Measurements from ENCODE around the gene PREX1.

Gene PREX1

DNA sequence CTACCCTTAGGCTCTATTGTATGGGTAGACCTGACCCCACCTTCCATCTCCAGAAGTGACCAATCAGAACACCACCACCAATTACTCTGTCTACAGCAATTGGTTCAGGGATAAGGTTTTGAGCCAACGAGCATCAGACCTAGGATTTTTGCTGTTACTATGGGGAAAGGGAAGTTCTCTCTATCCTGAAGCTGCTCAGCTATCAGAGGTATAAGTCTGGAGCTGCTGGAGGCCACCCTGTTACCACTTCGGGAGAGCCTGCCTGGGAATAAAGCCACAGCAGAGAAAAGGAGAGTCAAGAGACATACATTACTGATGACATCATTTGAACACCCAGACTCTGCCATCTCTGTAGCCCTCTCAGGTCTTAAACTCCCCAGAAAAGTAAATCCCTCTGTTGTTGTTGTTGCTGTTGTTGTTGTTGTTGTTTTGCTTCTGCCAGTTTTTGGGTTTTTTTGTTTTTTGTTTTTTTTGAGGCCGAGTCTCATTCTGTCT is 94.5 kb downstream of the PREX1 start:
- DNase-seq: peak; percentile 2
- in situ Hi-C loops (cut with HindIII; ENCODE audit: low pct_ligation_motif_present, low pct_unique_long_range_greater_than_20kb, low sequenced_read_pairs): no loop called here

DNA sequence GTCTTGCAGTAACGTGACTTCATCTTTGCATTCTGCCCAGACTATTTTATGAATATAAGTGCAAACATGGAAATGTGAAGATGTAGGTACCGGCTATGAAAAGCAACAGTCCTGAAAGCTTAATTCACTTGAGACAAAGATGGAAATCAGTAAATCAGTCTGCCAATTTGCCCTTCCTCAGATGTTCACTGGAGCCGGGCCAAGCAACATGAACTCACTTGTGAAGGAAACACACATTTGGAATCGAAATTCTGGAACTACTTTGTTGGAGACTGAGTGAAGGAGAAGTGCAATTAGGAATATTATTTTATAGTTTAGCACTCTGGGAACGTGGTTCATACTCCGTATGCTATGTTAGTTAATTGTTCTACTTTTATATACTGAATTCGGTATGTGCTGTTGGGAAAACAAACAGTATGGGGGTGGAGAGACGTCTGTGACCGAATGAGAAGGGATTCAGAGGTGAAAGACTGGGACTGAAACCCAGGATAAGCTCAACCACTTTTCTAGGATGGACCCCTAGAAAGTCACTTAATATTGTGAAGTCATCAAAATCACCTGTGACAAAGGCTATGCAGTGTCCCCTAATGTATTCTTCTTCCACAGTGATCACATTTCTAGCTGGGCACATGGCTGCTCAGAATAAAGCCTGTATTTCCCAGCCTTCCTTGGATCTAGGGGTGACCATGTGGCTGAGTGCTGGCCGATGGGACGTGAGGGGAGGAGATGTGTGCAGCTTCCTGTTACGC is 95.5 kb downstream of the PREX1 start:
- DNase-seq: no peak
- in situ Hi-C loops (cut with HindIII; ENCODE audit: low pct_ligation_motif_present, low pct_unique_long_range_greater_than_20kb, low sequenced_read_pairs): no loop called here

DNA sequence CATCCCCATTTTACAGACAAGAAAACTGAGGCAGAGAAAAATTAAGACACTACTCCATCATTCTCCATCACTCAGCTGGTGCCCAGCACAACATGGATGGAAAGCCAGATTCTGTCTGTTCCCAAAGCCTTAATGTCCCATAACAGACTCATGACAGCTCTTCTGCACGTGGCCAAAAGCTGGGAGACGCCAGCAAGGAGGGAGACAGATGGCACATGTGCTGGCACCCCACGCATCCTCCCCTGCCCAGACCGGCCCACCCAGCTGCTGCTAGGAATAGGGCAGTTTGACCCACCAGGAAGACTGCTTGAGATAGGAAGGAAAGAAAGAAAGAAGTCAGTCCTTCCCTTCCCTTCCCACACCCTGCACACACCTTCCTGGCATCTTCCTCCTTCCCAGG is 96.3 kb downstream of the PREX1 start:
- no peak for DNase-seq
- in situ Hi-C loops (cut with HindIII; ENCODE audit: low pct_ligation_motif_present, low pct_unique_long_range_greater_than_20kb, low sequenced_read_pairs): no loop called here

DNA sequence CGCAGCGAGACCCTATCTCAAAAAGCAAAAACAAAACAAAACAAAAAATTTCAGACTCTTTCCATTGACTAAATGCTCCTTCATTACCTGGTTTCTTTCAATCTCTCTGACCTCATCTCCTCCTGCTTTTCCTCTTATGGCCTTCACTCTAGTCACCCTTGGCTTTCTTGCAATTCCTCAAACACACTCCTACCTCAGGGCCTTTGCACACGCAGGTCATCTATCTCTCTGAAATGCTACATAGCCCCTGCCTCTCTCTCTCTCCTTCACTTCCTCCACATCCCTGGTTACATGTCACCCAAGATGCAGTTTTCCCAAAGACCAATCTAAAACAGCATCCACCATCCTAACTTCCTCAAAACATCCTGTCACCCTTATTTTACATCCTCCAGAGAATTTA is 96.8 kb downstream of the PREX1 start:
- DNase-seq: no peak
- in situ Hi-C loops (cut with HindIII; ENCODE audit: low pct_ligation_motif_present, low pct_unique_long_range_greater_than_20kb, low sequenced_read_pairs): no loop called here

DNA sequence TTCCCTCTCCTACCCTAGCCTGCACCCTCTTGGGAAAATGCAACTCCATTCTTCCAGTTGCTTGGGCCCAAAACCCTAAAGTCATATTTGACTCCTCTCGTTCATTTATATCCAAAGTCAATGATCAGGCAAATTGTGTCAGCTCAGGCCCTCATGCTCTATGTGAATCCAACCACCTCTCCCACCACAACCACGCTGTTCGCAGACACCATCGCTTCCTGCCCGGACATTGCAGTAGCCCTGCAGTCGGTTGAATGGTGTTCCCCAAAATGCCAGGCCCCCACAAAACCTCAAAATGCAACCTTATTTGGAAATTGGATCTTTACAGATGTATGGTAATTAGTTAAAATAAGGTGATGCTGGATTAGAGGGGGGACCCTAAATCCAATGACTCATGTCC is 98.3 kb downstream of the PREX1 start:
- DNase-seq: no peak
- in situ Hi-C loops (cut with HindIII; ENCODE audit: low pct_ligation_motif_present, low pct_unique_long_range_greater_than_20kb, low sequenced_read_pairs): no loop called here

DNA sequence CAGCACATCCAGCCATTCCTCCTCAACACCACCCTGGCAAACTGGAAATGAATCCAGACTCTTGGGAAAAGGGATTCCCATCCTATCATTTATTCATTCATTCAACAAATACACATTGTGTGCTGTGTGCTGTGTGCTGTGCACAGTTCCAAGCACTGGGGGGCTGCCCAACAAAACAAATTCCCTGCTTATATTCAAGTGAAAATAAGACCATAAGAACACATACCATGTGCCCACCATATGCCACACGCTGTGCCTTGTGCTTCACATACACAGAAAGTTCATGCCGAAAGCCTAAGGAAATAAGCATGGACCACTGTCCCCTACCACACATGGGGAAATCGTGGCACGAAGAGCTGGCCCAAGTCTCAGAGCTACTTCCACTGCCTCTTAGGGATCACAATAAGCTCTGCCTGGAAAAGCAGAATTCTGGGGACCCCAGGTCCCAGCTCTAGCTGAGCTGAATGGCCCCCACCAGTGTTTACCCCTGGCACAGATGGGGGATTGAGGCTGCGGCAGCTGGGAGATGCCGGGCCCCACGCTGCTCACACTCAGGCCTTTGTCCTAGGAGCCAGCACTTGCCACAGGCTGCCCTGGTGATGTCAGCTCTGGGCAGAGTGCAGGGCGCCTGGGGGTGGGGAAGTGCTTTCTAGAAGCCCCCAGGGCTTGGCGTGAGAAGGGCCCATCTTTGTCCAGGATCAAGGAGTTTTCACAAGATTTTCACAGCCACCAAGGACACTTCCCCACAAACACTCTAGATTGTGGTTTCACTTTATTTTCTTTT is 99.6 kb downstream of the PREX1 start:
- no peak for DNase-seq
- in situ Hi-C loops (cut with HindIII; ENCODE audit: low pct_ligation_motif_present, low pct_unique_long_range_greater_than_20kb, low sequenced_read_pairs): no loop called here

DNA sequence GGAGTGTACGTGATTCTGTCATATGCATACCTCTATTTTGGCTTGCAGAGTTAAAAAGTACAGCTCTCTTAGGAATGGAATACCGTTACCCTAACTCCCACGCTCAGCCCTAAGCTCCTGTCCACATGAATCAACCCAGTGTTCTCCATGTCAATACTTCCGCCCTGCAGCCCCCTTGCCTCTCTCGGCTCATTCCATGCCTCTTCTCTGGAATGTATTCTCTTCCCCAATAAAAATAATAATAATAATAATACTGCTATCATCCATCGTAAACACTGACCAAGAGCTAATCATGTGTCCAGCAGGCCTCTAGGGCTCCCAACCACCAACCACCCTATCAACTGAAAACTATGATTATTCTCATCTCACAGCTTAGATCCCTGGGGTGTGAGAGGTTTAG is 100.6 kb downstream of the PREX1 start:
- in situ Hi-C loops (cut with HindIII; ENCODE audit: low pct_ligation_motif_present, low pct_unique_long_range_greater_than_20kb, low sequenced_read_pairs): no loop called here

DNA sequence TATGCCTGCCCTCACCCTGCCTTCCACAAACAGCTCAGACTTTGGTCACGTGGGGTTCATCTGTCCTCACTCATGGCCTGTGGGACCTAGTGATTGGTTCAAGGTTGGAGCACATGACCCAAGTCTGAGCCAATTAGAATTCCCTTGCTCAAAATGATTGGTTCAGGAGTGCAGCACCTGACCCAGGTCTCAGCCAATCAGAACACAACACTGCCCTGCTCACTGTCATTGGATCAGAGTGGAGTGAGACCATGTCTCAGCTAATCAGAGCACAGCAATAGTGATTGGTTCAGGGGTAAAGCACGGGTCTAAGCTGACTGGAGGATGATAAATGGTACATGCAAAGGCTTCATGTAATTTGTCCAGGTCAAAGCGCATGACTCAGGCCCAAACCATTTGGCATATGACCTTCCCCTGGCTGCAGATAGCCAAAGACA is 102.2 kb downstream of the PREX1 start:
- DNase-seq: peak; percentile 68
- in situ Hi-C loops (cut with HindIII; ENCODE audit: low pct_ligation_motif_present, low pct_unique_long_range_greater_than_20kb, low sequenced_read_pairs): no loop called here

More for the DNA sequence above, 100.6 kb downstream of the PREX1 start:
- DNase-seq: no peak

DNA sequence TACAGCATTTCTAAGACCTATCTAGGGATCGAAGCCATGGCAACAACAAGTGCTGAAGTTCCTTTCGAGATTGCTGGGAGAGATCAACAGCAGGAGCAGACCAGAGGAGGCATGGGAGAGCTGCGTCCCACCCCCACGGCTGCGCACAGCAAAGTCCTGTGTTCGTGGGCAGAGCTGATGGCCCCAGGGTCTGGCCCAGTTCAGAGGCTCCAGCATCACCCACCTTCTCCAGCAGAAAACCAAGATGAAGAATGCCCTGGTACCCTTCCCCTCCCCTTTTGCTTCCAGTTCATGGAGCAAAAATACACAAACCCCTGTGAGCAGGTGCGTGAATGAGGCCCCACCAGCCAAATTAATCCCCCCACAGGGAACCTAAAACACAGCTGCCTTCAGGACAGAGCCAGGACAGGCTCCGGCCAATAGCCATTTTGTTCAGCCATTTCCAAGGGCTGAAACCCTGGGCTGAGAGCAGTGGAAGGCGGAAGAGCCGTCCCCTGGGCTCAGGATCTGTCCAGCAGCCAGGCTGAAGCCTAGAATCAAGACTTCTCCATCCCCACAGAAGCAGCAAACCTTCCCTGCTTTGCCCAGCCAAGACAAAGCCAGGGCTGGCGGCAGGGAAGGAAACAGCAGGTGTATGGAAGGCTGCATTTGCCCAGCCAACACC is 102.8 kb downstream of the PREX1 start:
- in situ Hi-C loops (cut with HindIII; ENCODE audit: low pct_ligation_motif_present, low pct_unique_long_range_greater_than_20kb, low sequenced_read_pairs): no loop called here
- DNase-seq: no peak

DNA sequence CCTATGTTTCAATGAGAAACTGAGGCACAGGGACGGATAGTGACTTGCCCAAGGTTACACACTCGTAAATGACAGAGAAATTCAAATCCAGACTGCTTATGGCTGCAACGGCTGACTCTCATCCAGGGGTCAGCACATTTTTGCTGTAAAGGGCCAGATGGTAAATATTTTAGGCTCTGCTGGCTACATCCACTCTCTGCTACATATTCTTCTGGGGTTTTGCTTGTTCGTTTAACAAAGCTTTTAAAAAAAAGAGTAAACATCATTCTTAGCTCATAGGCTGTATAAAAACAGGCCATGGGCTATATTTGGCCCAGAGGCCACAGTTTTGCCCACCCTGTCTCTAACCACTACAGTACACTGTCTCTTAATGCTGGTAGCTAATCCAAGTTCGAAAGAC is 103.4 kb downstream of the PREX1 start:
- in situ Hi-C loops (cut with HindIII; ENCODE audit: low pct_ligation_motif_present, low pct_unique_long_range_greater_than_20kb, low sequenced_read_pairs): no loop called here
- no peak for DNase-seq

DNA sequence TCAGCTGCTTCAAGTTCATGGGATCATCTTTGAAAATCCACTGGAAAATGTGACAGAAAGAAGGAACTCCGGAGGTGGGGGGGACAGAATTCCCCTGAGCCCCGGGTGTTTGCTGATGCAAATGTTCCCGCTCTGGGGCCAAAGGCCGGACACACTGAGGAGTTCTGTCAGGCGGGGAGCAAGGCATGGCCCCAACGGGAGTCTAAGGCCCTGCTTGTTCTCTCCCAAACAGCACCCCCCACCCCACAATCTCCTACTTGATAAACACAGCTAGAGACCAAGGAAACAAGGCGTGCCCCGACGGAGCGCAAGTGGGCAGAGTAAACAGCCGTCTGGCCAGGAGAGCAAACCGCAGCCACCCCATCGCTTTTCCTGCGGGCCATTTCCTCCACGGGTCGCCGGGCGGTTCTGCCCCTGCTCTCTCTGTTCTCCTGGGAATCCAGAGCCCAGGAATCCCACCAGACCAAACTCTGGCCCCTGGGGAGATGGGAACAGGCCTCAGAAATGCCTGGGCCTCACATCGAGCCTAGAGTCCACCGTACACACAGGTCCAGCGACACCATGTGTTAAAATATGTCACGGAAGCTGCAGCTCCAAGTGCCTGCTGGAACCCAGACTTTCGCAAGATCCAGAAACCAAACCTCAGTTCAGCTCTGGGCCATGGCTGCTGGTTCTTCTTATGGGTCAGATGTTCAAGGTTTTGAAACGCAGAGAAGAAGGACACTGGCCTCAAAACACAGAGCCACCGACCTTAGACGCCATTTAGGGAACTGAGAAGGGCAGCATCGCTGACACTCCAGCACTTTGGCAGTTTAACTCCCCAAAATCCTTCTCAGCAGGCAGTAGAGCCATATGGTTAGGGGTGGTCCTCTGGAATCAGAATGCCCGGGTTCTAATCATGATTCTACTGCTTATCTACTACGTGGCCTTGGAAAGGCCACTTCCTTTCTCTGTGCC is 104.2 kb downstream of the PREX1 start:
- in situ Hi-C loops (cut with HindIII; ENCODE audit: low pct_ligation_motif_present, low pct_unique_long_range_greater_than_20kb, low sequenced_read_pairs): no loop called here
- DNase-seq: no peak

DNA sequence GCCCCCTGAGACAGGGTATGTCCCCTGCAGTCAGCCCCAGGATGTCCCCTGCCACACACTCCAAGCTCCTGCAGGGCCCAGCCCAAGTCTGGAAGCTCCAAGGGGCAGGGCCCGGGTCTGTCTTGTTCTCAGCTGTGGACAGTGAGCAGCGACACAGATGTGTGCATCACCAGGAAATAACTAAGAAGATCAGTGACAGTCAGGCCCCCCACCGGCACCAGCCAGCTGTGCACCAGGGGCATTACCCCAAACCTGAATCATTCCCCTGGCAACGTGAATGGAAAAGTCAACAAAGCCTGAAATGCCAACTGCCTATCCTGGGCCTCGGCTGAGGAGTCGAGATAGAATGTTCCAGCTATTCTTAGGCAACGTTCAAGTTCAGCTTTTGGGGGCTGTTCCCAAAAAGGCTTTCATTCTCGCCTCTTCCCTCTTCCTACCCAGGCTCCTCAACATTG is 105.0 kb downstream of the PREX1 start:
- in situ Hi-C loops (cut with HindIII; ENCODE audit: low pct_ligation_motif_present, low pct_unique_long_range_greater_than_20kb, low sequenced_read_pairs): no loop called here
- DNase-seq: no peak

DNA sequence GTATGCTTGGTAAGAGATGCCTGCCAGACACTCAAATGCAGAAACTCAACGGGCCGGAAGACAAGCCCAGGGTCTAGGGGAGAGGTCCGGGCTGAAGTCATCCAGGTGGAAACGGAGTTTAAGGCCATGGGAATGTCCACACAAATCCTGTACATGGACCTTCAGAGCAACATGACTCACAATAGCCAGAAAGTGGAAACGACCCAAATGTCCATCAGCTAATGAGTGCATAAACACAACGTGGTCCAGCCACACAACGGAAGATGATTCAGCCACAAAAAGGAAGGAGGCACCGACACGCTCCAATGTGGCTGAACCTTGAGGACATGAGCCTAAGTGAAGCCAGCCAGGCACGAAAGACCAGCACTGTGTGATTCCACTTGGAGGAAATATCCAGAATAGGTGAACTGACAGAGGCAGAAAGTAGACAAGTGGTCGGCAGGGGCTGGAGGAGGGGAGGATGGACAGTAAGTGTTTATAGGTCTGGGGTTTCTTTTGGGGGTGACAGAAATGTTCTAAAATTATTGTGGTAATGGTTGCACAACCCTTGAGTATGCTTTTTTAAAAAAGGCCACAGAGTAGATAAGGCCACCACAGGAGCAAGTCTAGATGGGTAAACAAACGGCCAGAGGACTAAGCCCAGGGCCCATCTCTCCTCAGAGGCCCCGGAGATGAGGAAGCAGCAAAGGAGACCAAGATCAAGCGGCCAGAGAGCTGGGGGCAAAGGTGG is 105.6 kb downstream of the PREX1 start:
- in situ Hi-C loops (cut with HindIII; ENCODE audit: low pct_ligation_motif_present, low pct_unique_long_range_greater_than_20kb, low sequenced_read_pairs): no loop called here
- no peak for DNase-seq

DNA sequence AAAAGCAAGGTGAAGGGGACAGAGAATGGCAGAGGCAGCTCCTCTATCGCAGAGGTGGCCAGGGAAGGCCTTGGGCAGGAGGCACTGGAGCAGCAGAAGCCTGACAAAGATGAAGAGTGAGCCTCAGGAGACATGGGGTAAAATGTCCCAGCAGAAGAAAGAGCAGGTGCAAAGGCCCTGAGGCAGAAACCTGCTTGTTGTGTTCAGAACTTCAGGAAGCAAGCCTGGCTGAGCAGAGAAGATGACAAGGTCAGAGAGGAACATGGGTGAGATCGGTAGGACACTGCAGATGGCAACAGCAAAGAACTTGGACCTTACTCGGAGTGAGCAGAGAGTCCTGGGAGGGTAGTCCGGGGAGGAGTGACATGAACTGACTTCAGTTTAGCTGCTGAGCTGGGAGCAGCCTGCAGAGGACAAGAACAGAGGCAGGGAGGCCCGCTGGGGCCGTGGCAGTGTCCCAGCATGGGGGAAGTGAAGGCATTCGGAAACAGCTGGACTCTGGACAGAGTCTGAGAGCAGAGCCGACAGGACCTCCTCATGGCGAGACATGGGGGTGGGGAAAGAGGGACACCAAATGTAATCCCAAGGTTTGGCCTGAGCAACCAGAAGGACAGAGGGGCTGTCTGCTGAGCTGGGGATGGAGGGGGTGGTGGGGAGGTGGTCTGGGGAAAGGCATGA is 106.3 kb downstream of the PREX1 start:
- in situ Hi-C loops (cut with HindIII; ENCODE audit: low pct_ligation_motif_present, low pct_unique_long_range_greater_than_20kb, low sequenced_read_pairs): no loop called here
- no peak for DNase-seq

DNA sequence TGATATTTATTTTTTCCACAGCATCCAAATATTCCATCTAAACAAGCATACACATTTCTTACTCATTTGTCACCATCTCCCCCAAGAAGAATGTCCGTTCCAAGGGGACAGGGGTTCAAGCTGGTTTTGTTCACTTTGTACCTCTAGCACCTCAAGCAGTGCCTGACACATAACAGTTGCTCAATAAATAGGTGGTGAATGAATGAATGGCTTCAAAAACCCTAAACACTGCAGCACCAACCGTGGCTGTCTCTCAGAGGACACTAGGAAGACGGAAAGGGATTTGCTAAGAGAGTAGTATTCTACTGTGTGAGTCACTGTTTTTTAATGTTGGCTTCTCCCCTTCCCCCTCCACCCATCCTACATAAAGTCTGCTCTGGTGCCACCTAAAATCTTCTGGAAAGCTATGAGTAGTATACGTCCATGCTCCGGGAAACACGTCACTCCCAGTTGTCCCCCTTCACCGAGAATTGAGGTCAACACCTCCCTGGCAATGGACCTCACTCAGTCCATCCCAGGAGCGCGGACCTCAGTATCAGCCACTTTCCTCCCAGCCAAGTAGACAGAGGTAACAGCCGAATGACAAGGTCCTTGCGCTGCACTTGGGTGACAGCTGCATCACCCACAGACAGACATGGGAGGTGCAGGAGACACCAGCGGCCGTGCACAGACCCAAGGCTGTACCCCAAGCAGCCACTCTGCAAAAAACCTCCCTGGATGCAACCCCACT is 107.4 kb downstream of the PREX1 start:
- in situ Hi-C loops (cut with HindIII; ENCODE audit: low pct_ligation_motif_present, low pct_unique_long_range_greater_than_20kb, low sequenced_read_pairs): no loop called here
- DNase-seq: no peak

DNA sequence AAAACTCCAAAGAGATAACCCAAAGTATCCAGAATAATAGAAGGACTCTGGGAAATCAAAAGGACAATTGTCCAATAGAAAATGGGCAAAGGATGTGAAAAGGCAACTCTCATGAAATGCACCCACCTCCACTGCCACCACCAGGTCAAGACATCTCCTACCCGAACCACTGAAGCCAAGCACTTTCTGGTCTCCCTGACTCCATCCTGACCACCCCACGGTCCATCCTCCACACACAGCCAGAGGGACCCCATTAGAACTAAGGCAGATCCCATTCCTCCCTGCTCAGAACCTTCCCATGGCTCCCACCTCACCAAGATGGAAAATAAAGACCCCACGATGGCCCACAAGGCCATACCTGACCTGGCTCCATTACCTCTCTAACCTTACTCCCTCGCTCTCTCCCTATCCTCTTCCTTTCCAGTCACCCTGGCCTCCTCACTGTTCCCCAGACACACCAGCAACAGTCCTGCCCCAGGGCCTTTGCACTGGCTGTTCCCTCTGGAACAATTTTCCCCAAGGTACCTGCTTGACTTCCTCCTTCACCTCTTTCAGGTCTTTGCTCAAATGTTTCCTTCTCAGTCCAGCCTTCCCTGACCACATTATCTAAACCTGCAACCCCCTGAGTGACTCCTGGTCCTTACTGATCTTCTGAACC is 108.1 kb downstream of the PREX1 start:
- in situ Hi-C loops (cut with HindIII; ENCODE audit: low pct_ligation_motif_present, low pct_unique_long_range_greater_than_20kb, low sequenced_read_pairs): no loop called here
- DNase-seq: no peak

All from ACHN (cell line).